HG03196 (cell line): Measurements from ENCODE around the gene PLOD2.
A peak's percentile ranks its signal among the peaks of the same experiment; 100 is the strongest.

Source experiments
- ATAC-seq: cut with Tn5 transposase; IDR thresholded peaks from one replicate; pipeline ENCODE4 v1.9.1; 2021; ENCODE audit not compliant: unreplicated experiment

Gene PLOD2

GRCh38 chr3:146102885-146103284 lies 58.1 kb downstream of the PLOD2 start:
- ATAC-seq, result no peak

- ATAC-seq, result no peak
These were observed 59.4 kb downstream of the PLOD2 start for GRCh38 chr3:146101538-146101937.

DNA sequence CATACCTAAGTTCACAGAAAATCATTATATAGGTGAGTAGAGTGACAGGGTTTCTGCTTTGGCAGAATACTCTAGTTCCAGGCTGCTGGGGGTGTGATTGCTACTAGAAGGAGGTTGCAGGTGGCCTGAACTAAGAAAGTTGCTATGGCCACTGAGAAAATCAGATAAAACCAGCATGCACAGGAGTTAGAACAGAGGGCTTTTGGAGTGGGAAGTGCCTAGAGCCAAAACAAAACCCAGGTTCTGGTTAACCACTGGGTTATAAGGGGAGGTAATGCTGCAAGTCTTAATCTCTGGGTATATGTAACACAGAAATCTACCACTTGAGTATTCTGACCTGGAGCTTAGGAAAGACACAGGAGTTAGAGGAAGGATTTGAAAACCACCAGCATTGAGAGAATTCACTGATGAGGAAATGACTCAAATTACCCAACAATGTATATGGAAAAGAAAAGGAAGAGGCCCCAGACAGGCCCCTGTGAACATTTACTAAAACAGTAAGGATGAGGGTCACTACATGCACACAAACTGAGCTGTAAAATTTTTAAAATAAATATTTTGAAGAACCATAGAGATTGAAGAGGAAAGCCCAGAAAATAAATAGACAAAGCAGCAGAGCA lies 60.0 kb downstream of the PLOD2 start:
- no peak for ATAC-seq

DNA sequence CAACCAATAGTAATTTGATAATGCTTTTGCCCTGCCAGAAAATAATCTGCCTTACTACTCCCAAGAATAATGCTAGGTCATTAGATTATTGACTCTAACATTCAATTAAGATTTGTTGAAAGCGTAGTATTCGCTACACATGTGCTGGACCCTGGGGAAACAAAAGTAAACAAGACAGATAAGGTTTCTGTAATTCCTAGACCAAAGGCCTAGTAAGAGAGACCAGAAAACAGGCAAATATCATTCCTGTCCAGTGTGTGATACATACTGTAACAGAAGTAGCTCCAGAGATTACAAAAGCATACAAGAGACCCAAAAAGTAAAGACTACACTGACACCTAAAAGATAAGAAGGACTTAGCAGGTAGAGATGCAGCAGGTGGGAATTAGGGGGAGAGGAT lies 60.8 kb downstream of the PLOD2 start:
- ATAC-seq, result no peak

- no peak for ATAC-seq
These were observed 61.7 kb downstream of the PLOD2 start for GRCh38 chr3:146099316-146099715.

DNA sequence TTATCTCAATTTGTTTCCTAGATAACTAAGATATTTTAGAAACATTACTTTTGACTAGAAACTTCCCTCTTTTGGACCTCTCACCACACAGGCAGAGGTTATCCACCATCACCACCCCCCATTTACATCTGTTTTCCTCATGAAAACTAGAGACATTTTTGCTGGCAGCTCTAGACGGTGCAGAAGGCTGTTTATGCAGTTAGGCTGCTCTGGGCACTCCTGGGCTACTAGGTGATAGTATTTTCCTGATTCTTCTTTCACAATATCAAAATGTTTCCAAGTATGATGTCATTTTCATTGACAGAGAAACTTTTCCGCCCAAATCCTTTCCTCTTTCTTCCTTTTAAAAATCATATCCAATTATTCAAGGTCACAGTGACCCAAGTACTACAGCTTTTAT lies 67.1 kb downstream of the PLOD2 start:
- ATAC-seq, result no peak

- no peak for ATAC-seq
These were observed 68.8 kb downstream of the PLOD2 start for GRCh38 chr3:146092230-146092629.

DNA sequence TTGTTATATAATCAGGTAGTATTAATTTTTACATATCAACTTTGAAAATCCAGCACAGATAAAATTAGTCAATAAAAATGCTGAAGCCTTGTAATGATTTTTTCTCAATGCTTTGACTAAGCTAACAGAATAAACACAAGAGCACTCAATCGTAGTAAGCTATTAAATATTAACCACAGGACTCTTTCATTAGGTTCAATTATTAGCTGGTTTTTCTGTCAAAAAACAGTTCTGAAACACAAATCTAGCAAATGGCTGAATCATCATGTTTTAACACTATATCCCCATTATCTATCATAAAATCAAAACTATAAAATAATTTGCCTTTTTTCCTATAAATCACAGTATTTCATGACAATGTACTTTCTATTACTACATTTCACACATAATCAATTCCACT lies 69.6 kb downstream of the PLOD2 start:
- ATAC-seq, result peak; percentile 76

DNA sequence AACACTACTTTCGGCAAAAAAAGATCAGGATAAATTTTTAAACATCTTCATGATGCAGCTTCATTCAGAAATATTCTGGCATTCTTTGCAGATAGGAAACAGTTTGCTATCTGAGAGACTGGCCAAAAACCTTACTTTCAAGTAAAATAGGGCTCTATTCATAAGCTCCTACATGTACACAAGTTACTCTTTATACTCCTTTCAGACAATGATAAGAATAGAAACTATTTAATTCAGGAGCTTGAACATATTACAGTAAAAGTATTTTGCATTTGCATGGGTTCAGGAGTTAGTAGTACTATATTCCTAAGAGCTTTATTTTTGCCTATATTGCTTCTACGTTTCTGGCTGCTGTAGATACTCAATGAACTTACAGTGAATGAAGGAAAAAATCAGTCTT lies 70.5 kb downstream of the PLOD2 start:
- no peak for ATAC-seq

- ATAC-seq, result no peak
These were observed 72.1 kb downstream of the PLOD2 start for GRCh38 chr3:146088840-146089239.

GRCh38 chr3:146087116-146087515 lies 73.9 kb downstream of the PLOD2 start:
- ATAC-seq, result no peak

- no peak for ATAC-seq
These were observed 74.8 kb downstream of the PLOD2 start for GRCh38 chr3:146086211-146086610.

DNA sequence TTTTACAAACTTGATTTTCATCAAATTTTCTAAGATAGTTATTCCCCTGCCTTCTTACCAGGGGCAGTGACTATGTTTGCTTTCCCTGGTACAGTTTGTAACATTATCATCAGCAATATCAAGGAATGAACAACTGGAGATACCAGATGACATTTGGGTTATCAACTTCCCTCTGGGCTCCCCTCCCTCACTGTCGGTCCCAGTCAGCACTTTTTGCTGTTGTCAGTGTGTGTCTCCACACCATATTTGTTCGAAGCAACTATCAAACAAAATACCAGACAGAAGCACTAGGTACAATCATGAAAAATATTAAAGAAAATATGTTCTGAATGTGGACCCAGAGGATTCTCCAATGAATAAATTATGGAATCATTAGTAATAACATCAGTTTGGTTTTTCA lies 75.3 kb downstream of the PLOD2 start:
- no peak for ATAC-seq

DNA sequence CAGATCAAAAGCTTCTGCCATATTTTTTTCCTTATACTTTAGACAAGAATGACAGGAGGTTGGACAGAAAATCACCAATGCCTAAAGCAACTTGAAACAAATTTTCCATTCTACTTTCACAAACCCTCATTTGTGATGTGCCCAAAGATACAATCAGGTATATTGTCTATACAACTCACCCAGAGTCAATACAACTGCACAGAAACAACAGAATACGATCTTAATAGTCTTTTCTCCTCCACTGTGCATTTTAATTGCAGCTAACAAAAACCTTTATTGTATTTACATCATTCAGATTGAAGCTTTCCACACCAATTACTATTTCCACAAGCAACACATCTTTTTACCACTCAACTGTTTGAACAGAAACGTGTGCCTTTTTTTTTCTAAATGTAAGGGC lies 80.4 kb downstream of the PLOD2 start:
- ATAC-seq, result no peak

- no peak for ATAC-seq
These were observed 83.0 kb downstream of the PLOD2 start for GRCh38 chr3:146078031-146078430.

DNA sequence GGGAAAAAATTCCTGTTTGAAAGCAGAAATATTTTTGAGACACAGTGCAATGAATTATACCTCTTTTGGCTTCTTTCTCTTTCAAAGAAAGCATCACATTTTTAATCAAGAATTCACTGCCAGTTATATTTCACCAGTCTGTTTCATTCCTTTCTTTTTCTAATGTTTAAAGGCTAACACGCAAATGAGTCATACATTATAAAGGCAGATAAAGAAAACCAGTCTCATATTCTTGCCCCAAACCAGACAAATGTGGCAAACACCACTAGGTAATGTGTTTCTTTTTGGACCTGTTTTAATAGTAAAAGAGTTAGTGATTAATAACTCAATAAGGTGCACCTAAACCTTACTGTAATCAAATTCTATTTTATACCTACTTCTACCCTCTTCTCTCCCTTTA lies 83.8 kb downstream of the PLOD2 start:
- no peak for ATAC-seq

- no peak for ATAC-seq
These were observed 88.2 kb downstream of the PLOD2 start for GRCh38 chr3:146072824-146073223.

DNA sequence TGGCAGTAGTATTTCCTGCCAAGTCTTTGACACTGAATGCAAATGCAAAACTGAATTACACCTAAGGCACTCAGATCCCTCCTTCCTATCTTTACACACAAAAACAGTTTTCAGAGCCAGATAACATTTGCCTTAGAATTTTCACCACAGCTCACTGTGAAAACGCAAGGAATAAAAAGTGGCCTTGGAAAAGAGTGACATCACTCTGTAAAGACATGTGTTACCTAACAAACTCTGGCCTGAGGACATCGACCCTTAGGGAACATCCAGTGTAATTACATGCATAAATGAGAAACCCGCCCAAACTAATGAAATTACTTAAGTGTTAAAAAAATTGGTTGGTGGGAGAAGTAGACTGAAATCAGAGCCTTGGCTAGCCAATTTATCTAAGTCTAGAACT lies 88.9 kb downstream of the PLOD2 start:
- ATAC-seq, result no peak

- ATAC-seq, result no peak
These were observed 89.4 kb downstream of the PLOD2 start for GRCh38 chr3:146071632-146072031.

DNA sequence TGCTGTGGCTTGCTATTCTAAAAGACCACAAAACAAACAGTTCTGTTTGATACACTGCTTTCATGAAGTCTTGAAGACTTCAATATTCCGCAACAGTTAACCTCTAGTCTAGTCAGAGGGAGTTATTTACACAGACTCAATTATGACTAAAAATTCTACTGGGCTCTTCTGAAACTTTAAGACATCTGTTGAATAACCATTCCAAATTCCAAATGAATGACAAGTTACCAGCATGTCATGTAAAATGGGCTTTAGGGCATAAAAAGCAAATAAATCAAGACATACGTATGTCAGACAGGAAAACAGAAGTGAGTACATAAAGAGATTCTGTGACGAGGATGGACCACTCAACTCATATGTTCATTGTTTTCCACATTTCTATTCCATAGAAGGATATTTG lies 93.9 kb downstream of the PLOD2 start:
- ATAC-seq, result no peak

DNA sequence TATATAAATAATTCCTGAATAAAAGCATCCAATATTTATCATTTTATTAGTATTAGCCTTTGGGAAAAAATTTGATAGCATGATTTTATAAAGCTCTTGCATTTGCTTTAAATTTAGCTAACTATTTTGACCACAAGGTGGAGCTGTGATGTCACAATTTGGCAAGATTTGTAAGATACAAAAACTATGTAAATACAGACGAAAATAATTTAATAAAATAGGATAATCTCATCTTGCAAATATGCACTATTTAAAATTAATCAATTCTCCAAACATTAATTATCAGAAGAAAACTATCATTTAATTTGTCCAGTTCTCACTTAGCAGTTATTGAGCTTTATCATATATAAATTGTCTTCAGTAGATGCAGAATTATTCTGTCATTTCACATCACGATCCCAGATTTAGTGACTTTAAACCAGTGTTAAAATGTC lies 95.4 kb downstream of the PLOD2 start:
- ATAC-seq, result no peak

DNA sequence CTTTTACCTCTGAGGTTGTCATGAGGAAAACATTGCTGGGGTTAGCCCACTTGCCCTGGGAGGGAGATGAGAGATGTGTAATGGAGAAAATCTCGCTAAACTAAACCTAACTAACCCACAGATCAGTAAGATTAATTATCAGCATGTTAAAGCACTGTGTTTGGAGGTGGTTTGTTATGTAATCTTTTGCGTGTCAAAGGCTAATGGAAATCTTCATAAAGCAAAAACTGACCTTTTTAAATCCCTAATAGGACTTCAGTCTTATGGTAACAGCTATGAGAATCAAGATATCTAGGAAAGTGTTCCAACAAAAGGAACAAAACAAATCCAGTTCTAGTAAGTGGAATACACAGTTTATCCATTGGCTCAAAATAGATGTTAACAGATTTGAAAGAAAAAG lies 102.7 kb downstream of the PLOD2 start:
- ATAC-seq, result no peak

GRCh38 chr3:146052791-146053310 lies 108.1 kb downstream of the PLOD2 start:
- no peak for ATAC-seq
